Stomach (tissue), 9 donors: ENCODE results near the gene RHBDD2. TPM values are rescaled to one million over a fixed set of nuclear protein-coding genes. Genes with fewer than 3 reads are reported as not detected.
"Not testable (repeated sequence)": the region's sequence is repeated elsewhere in the genome, so short reads cannot be mapped to it uniquely, and the experiment has no call there.

Experiments used
- DNase-seq, 2 donors: peaks; one replicate each; pipeline versions ENCODE4 v3.0.0 to v3.0.0-alpha.2; 2013 to 2019
- H3K27ac ChIP-seq, 5 donors: fragments of 200-600 bp in 4 of 5; sonication (generic) in 4 of 5; one replicate each; pipeline ENCODE4 v1.5.1; 2013 to 2019; ENCODE audit warnings: mild to moderate bottlenecking in 1 of 5, moderate library complexity in 1 of 5
- H3K27me3 ChIP-seq, 3 donors: fragments of 200-600 bp; sonication (generic); one replicate each; pipeline ENCODE4 v1.5.1; 2017 to 2019; ENCODE audit warnings: mixed run types in 1 of 3
- H3K36me3 ChIP-seq, 4 donors: fragments of 200-600 bp; sonication (generic); 1 replicate in 3 of 4; 2 replicates in 1 of 4; pipeline ENCODE4 v1.5.1; 2016 to 2019
- H3K4me1 ChIP-seq, 4 donors: fragments of 200-600 bp; sonication (generic); one replicate each; pipeline ENCODE4 v1.5.1; 2016 to 2019
- H3K4me3 ChIP-seq, 4 donors: fragments of 200-600 bp; sonication (generic) in 3 of 4; one replicate each; pipeline ENCODE4 v1.5.1; 2016 to 2019; ENCODE audit warnings: mild to moderate bottlenecking in 1 of 4
- H3K9me3 ChIP-seq, 4 donors: fragments of 200-600 bp; sonication (generic); one replicate each; pipeline ENCODE4 v1.5.1; 2016 to 2019
- CTCF ChIP-seq, 7 experiments: fragments of 450-650 bp in 4 of 7; fragments of 200-600 bp in 3 of 7; sonication (generic) in 3 of 7; IDR thresholded peaks; one replicate each; pipeline ENCODE4 v1.5.1; 2016 to 2019; ENCODE audit warnings: antibody characterized with exemption in 7 of 7, control low read depth in 2 of 7, mild to moderate bottlenecking in 1 of 7
- EP300 ChIP-seq: sonication (generic); formaldehyde crosslinking; IDR thresholded peaks from one replicate; pipeline ENCODE4 v1.6.1; 2017; ENCODE audit warnings: antibody characterized with exemption
- POLR2A ChIP-seq, 4 donors: fragments of 450-650 bp; IDR thresholded peaks; one replicate each; pipeline ENCODE4 v1.6.1; 2016; ENCODE audit warnings: antibody characterized with exemption in 4 of 4, control low read depth in 2 of 4, mild to moderate bottlenecking in 1 of 4, moderate library complexity in 1 of 4
- POLR2AphosphoS5 ChIP-seq, 3 donors: sonication (generic); formaldehyde crosslinking; IDR thresholded peaks; one replicate each; pipeline ENCODE4 v1.6.1; 2016; ENCODE audit warnings: antibody characterized with exemption in 3 of 3
- WGBS, 5 donors: extraction: QIAGEN DNeasy Blood & Tissue Kit in 3 of 5; methylation state at CpG; one replicate each; pipeline versions ENCODE4 v1.1.5 to v1.1.7; 2013 to 2018; 5-methylcytosine and 5-hydroxymethylcytosine counted together
- intact Hi-C: fragments of 100-400 bp; cut with DNase I; formaldehyde crosslinking; loops from one replicate; pipeline ENCODE4 v1.15.1; 2023; ENCODE audit warnings: low total_unique reads
- polyA plus RNA-seq, 3 donors: library from polyadenylated mRNA; stranded (reverse); fragments of 200-250 nt; gene quantifications; one replicate each; pipeline ENCODE4 v1.2.3, GENCODE V29; 2013
- total RNA-seq, 5 donors: library from RNA; depleted of rRNA; stranded (reverse); fragments of >200 nt; gene quantifications; one replicate each; pipeline versions ENCODE4 v1.1.0 to v1.2.3, GENCODE V29; 2014 to 2016
- donor health status: healthy with polysubstance abuse.
- donor health status: Bipolar disorder and iron deficiency.
- donor health status: healthy.

Gene RHBDD2
- total and polyA plus RNA-seq, 8 donors: 15.8 to 95.9 (median 45.5) TPM

- Histone ChIP-seq H3K4me1 (peaks cover 0 to 12% (median 3%) of the 10 kb centered on the region in 4 donors), H3K27me3 (no peaks in the 10 kb centered on the region), H3K36me3 (no peaks in the 10 kb centered on the region), H3K9me3 (no peaks in the 10 kb centered on the region), H3K27ac (no peak overlapping the region), H3K4me3 (no peak overlapping the region)
- TF ChIP-seq EP300 (no peak), POLR2A (IDR thresholded peaks at IDR 0.05) (no peak), POLR2AphosphoS5 (IDR thresholded peaks at IDR 0.05) (no peak), CTCF (IDR thresholded peaks at IDR 0.05) (no peak)
- no peak for DNase-seq
- 71 to 77% (median 75%) methylated on average over 10 of the region's 10 CpGs for WGBS, 5 donors
- intact Hi-C loops: loop anchor here (10.0 kb wide), 1 partner anchor 58 kb away; no protein-coding TSS in a partner anchor
Measured at GRCh38 chr7:75906991-75907667, 28.3 kb downstream of the RHBDD2 start.

DNA sequence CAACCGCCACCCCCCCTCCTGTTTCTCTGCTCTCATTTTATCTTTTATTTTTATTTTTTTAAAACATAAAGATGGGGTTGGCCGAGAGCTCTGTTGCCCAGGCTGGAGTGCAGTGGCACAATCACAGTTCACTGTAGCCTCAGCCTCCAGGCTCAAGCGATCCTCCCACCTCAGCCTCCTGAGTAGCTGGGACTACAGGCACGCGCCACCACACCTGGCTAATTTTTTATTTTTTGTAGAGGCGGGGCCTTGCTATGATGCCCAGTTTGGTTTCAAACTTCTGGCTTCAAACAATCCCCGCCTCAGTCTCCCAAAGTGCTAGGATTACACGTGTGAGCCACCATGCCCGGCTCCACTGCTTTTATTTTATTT is 28.8 kb downstream of the RHBDD2 start:
- H3K4me3 ChIP-seq, H3K27me3 ChIP-seq, DNase-seq, H3K9me3 ChIP-seq, H3K36me3 ChIP-seq, H3K27ac ChIP-seq: not testable (repeated sequence)
- WGBS, 5 donors: 89 to 96% (median 92%) methylated on average over 9 of the region's 9 CpGs
- intact Hi-C loops: loop anchor here (10.0 kb wide), 1 partner anchor 57 kb away; no protein-coding TSS in a partner anchor
- H3K4me1 ChIP-seq: peaks cover 0 to 12% (median 3%) of the 10 kb centered on the region in 4 donors

- 81 to 96% (median 90%) methylated on average over 5 of the region's 5 CpGs for WGBS, 5 donors
Measured at GRCh38 chr7:75909521-75910132, 30.8 kb downstream of the RHBDD2 start.

GRCh38 chr7:75911186-75911585 is 32.4 kb downstream of the RHBDD2 start:
- intact Hi-C loops: not testable (repeated sequence)

More at GRCh38 chr7:75909521-75910132, 30.8 kb downstream of the RHBDD2 start:
- Histone ChIP-seq H3K4me1 (peaks cover 0 to 20% (median 10%) of the 10 kb centered on the region in 4 donors), H3K36me3 (no peaks in the 10 kb centered on the region), H3K9me3 (no peaks in the 10 kb centered on the region), H3K27ac (no peak overlapping the region), H3K27me3 (no peaks in the 10 kb centered on the region), H3K4me3 (no peak overlapping the region)
- intact Hi-C loops: loop anchor here (10.0 kb wide), 1 partner anchor 55 kb away; no protein-coding TSS in a partner anchor
- TF ChIP-seq POLR2A (IDR thresholded peaks at IDR 0.05) (no peak), EP300 (no peak), CTCF (IDR thresholded peaks at IDR 0.05) (no peak), POLR2AphosphoS5 (IDR thresholded peaks at IDR 0.05) (no peak)
- no peak for DNase-seq

DNA sequence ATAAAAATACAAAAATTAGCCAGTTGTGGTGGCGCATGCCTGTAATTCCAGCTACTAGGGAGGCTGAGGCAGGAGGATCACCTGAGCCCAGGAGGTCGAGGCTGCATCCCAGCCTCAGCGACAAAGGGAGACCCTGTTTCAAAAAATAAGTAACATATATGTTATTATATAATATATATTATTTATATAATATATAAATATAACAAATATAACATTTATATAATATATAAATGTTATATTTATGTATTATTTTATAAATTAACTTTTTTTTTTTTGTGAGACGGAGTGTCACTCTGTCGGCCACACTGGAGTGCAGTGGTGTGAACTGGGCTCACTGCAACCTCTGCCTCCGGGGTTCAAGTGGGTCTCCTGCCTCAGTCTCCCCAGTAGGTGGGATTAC is 34.6 kb downstream of the RHBDD2 start:
- Histone ChIP-seq H3K4me1 (peaks cover 15 to 34% (median 26%) of the 10 kb centered on the region in 4 donors), H3K9me3 (no peaks in the 10 kb centered on the region), H3K4me3 (peak overlapping the region in 1 of 4 donors; percentile 98), H3K27me3 (no peaks in the 10 kb centered on the region), H3K36me3 (no peaks in the 10 kb centered on the region), H3K27ac (no peak overlapping the region)
- DNase-seq: no peak
- WGBS, 5 donors: 97 to 99% (median 98%) methylated on average over 6 of the region's 6 CpGs
- intact Hi-C loops: no loop called here
- no peak for TF ChIP-seq POLR2A (IDR thresholded peaks at IDR 0.05)
- TF ChIP-seq POLR2AphosphoS5 (IDR thresholded peaks at IDR 0.05): no peak
- no peak for TF ChIP-seq CTCF (IDR thresholded peaks at IDR 0.05)
- no peak for TF ChIP-seq EP300

More at GRCh38 chr7:75911186-75911585, 32.4 kb downstream of the RHBDD2 start:
- not testable (repeated sequence) for H3K27ac ChIP-seq, H3K36me3 ChIP-seq, H3K9me3 ChIP-seq, DNase-seq, H3K27me3 ChIP-seq, H3K4me3 ChIP-seq
- peaks cover 10 to 21% (median 15%) of the 10 kb centered on the region in 4 donors for H3K4me1 ChIP-seq
- WGBS, 5 donors: 70 to 78% (median 74%) methylated on average over 12 of the region's 12 CpGs
